ENCODE data around the gene MRPS27. TPM values are rescaled to one million over a fixed set of nuclear protein-coding genes. Genes with fewer than 3 reads are reported as not detected.

Gene MRPS27
- total RNA-seq, 4 donors from 2014 or later, result 33.2 to 74.9 (median 62.3) TPM

GRCh38 chr5:72194846-72195245 lies 125.2 kb downstream of the MRPS27 start:
- Histone ChIP-seq H3K4me3 (no peak overlapping the region), H3K27ac (no peak overlapping the region), H3K9me3 (no peaks in the 10 kb centered on the region), H3K4me1 (no peaks in the 10 kb centered on the region), H3K27me3 (no peaks in the 10 kb centered on the region), H3K36me3 (no peaks in the 10 kb centered on the region)
- DNase-seq (no peak), ATAC-seq (no peak)
- no peak for TF ChIP-seq CTCF (IDR thresholded peaks at IDR 0.05 in 4 of 5, conservative IDR thresholded peaks at IDR 0.05 in 1 of 5)
- no peak for TF ChIP-seq POLR2A (IDR thresholded peaks at IDR 0.05)
- intact Hi-C loops (cut with DNase I; ENCODE audit: low total_unique reads) (no loop called here), in situ Hi-C loops (cut with MboI; ENCODE audit: low sequenced_read_pairs in 4 of 4) (no loop called here)

DNA sequence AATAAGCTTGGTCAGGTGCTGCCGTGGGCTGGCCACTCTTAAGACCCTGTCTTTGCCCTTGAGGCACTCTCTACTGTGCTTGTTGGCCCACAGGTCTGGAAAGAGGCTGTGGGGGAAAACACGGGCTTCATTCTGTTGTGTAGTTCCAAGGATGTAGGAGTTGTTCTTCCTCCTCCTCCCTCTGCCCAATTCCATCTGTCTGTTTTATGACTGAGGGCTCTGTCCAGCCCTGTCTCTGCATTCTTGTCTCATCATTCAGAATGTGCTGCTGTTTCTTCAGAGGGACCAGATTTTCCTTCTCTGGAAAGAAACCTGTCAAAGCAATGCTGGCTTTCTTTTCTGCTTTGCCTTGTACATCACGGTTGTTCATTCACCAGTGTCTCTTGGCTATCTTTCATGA lies 128.6 kb downstream of the MRPS27 start:
- TF ChIP-seq POLR2A (IDR thresholded peaks at IDR 0.05) (no peak), CTCF (IDR thresholded peaks at IDR 0.05 in 4 of 5, conservative IDR thresholded peaks at IDR 0.05 in 1 of 5) (no peak)
- Histone ChIP-seq H3K27me3 (no peaks in the 10 kb centered on the region), H3K27ac (no peak overlapping the region), H3K9me3 (no peaks in the 10 kb centered on the region), H3K4me3 (no peak overlapping the region), H3K4me1 (no peaks in the 10 kb centered on the region), H3K36me3 (no peaks in the 10 kb centered on the region)
- ATAC-seq (no peak), DNase-seq (no peak)
- intact Hi-C loops (cut with DNase I; ENCODE audit: low total_unique reads), result no loop called here
- in situ Hi-C loops (cut with MboI; ENCODE audit: low sequenced_read_pairs in 4 of 4), result no loop called here

DNA sequence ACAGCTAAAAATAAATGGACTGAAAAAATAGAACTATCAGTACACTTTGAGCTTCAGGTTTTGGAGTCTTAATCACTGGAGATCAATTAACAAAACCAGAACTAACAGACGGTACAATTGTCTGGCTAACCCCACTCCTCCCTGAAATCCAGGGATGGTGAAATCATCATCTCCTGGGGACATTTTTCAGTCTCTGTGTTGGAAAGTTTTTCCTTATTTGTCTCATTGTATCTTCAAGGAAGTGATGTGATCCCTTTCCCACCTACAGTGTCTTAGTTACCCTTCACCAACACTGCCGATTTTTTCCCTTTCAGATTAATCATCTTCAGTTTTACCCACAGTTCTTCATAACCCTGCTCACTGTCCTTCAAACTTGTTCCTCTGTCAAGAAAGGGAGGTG lies 130.9 kb downstream of the MRPS27 start:
- Histone ChIP-seq H3K4me3 (no peak overlapping the region), H3K4me1 (peaks cover 0 to 4% of the 10 kb centered on the region in 2 donors), H3K27me3 (no peaks in the 10 kb centered on the region), H3K9me3 (no peaks in the 10 kb centered on the region), H3K36me3 (no peaks in the 10 kb centered on the region), H3K27ac (peak overlapping the region in 2 of 4 donors; percentile 33 to 44)
- TF ChIP-seq POLR2A (IDR thresholded peaks at IDR 0.05) (no peak), CTCF (IDR thresholded peaks at IDR 0.05 in 4 of 5, conservative IDR thresholded peaks at IDR 0.05 in 1 of 5) (no peak)
- intact Hi-C loops (cut with DNase I; ENCODE audit: low total_unique reads) (no loop called here), in situ Hi-C loops (cut with MboI; ENCODE audit: low sequenced_read_pairs in 4 of 4) (no loop called here)
- peak in 1 of 2 donors; percentile 31 for ATAC-seq
- no peak for DNase-seq

DNA sequence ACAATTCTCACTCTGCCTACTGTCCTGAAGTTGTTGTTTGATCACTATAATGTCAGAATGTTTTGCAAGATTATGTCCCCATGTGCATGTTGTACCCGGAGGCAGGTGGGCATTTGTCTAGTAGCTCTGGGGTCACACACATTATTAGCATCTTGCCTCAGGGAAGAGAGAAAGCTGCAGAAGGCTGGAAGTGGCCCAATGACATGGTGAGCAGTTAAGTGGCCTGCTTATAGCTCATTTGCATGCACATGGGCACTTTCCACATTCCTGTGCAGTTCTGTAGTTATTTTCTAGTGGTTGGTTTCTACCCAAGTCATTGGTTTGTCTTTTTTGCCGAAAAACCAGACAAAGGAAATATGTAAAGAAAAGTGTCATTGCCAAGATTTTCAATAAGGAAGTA lies 131.9 kb downstream of the MRPS27 start:
- in situ Hi-C loops (cut with MboI; ENCODE audit: low sequenced_read_pairs in 4 of 4) (no loop called here), intact Hi-C loops (cut with DNase I; ENCODE audit: low total_unique reads) (no loop called here)
- H3K4me3 ChIP-seq, result no peak overlapping the region
- TF ChIP-seq POLR2A (IDR thresholded peaks at IDR 0.05) (no peak), CTCF (IDR thresholded peaks at IDR 0.05 in 4 of 5, conservative IDR thresholded peaks at IDR 0.05 in 1 of 5) (no peak)
- no peaks in the 10 kb centered on the region for H3K9me3 ChIP-seq
- H3K4me1 ChIP-seq, result peaks cover 0 to 4% of the 10 kb centered on the region in 2 donors
- ATAC-seq, result no peak
- no peaks in the 10 kb centered on the region for H3K36me3 ChIP-seq
- no peaks in the 10 kb centered on the region for H3K27me3 ChIP-seq
- DNase-seq, result no peak
- no peak overlapping the region for H3K27ac ChIP-seq
